Naive thymus-derived CD8-positive, alpha-beta T cell (primary cell): Measurements from ENCODE around the gene NSRP1. TPM values are rescaled to one million over a fixed set of nuclear protein-coding genes. Genes with fewer than 3 reads are reported as not detected.

Experiments
- ATAC-seq, 2 donors: fragments of 150-1000 bp; cut with Tn5 transposase in 1 of 2; sonication (Bioruptor Pico), chemical (Tn5 transposase) in 1 of 2; 1 replicate in 1 of 2; 2 replicates in 1 of 2; pipeline ENCODE4 v1.10.0; 2021; ENCODE audit warnings: mild to moderate bottlenecking in 2 of 2, moderate library complexity in 2 of 2
- POLR2A ChIA-PET: fragments of 350-600 bp; sonication (Branson Sonifier 250); formaldehyde crosslinking; loops from one replicate; lab custom pipeline; 2021; ENCODE audit warnings: antibody characterized with exemption; lab: Charles Lee
- DNase-seq, 10 donors: peaks; one replicate each; pipeline versions ENCODE4 v3.0.0 to v3.0.0-alpha.2; 2020 to 2022
- H3K27ac Mint-ChIP-seq, 10 donors: one replicate each; pipeline ENCODE4 v1.8.0; 2020 to 2022; ENCODE audit warnings: mild to moderate bottlenecking in 10 of 10, mixed read lengths in 10 of 10, moderate library complexity in 4 of 10, inconsistent platforms in 1 of 10
- H3K27me3 Mint-ChIP-seq, 5 donors: one replicate each; pipeline ENCODE4 v1.8.0; 2021 to 2022; ENCODE audit warnings: mixed read lengths in 5 of 5
- H3K36me3 Mint-ChIP-seq, 3 donors: one replicate each; pipeline ENCODE4 v1.8.0; 2020 to 2022; ENCODE audit warnings: mixed read lengths in 3 of 3, mild to moderate bottlenecking in 2 of 3, inconsistent platforms in 1 of 3
- H3K4me1 Mint-ChIP-seq, 4 donors: one replicate each; pipeline ENCODE4 v1.8.0; 2021 to 2022; ENCODE audit warnings: mixed read lengths in 4 of 4
- H3K4me3 Mint-ChIP-seq, 10 donors: one replicate each; pipeline ENCODE4 v1.8.0; 2020 to 2022; ENCODE audit warnings: mild to moderate bottlenecking in 10 of 10, mixed read lengths in 10 of 10, moderate library complexity in 6 of 10, inconsistent platforms in 1 of 10
- H3K9me3 Mint-ChIP-seq, 9 donors: one replicate each; pipeline ENCODE4 v1.8.0; 2020 to 2022; ENCODE audit warnings: mixed read lengths in 9 of 9, mild to moderate bottlenecking in 3 of 9, inconsistent platforms in 1 of 9, moderate library complexity in 1 of 9
- polyA plus RNA-seq, 3 donors: library from polyadenylated mRNA; unstranded; fragments of 300-500 nt; fragmentation: Illumina TruSeq; gene quantifications; one replicate each; pipeline ENCODE4 v1.2.3, GENCODE V29; 2021
- total RNA-seq, 8 experiments: library from RNA in 2 of 8; stranded (reverse) in 2 of 8; gene quantifications; one replicate each; pipeline ENCODE4 v1.2.3 and lab custom pipeline; 2021 to 2026

Gene NSRP1
- total and polyA plus RNA-seq, 5 experiments from 2014 or later, result 15.1 to 40.6 (median 34.0) TPM

DNA sequence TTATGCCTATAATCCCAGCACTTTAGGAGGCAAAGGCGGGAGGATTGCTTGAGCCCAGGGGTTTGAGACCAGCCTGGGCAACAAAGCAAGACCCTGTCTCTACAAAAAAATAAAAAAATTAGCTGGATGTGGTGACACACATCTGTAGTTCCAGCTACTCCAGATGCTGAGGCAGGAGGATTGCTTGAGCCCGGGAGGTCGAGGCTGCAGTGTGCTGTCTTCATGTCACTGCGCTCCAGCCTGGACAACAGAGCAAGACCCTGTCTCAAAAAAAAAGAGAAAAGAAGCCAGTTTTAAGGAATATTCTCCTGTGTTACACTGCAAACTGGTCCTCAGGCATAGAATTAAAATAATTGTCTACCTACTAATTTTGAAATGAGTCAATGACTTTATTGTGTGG is 47.9 kb downstream of the NSRP1 start:
- Mint-ChIP-seq H3K36me3 (peaks cover 12 to 44% (median 29%) of the 10 kb centered on the region in 3 donors), H3K4me3 (no peak overlapping the region), H3K27me3 (no peaks in the 10 kb centered on the region), H3K9me3 (peaks cover 0 to 11% (median 5%) of the 10 kb centered on the region in 9 donors), H3K4me1 (peaks cover 9 to 33% (median 19%) of the 10 kb centered on the region in 4 donors), H3K27ac (peak overlapping the region in 1 of 10 donors; percentile 37)
- POLR2A ChIA-PET, result no interaction called here
- ATAC-seq (no peak), DNase-seq (no peak)

DNA sequence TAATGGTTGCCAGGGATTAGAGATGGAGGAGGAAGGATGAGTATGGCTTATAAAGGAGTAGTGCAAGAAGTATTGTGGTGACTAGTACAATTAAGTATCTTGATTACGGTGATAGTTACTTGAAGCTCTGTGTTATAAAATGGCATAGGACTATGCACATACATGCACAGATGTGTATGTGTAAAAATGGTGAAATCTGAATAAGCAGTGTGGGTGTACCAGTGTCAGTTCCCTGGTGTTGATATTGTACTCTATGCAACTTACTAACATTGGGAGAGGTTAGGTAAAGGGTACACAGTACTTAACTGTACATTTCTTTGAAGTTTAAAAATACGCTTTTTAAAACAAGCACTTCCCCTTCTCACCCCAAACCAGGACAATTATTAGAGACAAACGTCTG is 48.5 kb downstream of the NSRP1 start:
- Mint-ChIP-seq H3K9me3 (peaks cover 0 to 8% (median under 1%) of the 10 kb centered on the region in 9 donors), H3K36me3 (peaks cover 8 to 37% (median 23%) of the 10 kb centered on the region in 3 donors), H3K27ac (peak overlapping the region in 1 of 10 donors; percentile 37), H3K4me1 (peaks cover 8 to 28% (median 14%) of the 10 kb centered on the region in 4 donors), H3K27me3 (no peaks in the 10 kb centered on the region), H3K4me3 (no peak overlapping the region)
- POLR2A ChIA-PET, result no interaction called here
- DNase-seq, result no peak
- ATAC-seq, result no peak

DNA sequence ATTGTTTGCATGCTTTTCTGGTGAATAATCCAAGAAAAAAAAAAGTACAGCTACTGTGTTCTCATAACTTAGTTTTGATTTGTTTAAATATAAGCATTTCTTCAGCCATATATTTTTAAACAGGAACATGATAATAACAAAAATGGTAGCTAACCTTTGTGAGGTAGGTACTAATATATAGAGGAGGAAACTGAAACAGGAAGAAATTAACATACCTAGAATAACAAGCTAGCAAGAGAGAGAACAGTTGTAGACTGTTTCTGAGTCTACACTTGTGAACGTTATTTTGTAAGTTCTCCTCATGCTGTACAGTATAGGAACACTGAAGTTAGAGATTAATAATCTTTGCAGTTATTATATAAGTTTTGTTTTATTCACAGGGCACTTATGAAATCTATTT is 49.3 kb downstream of the NSRP1 start:
- Mint-ChIP-seq H3K36me3 (peaks cover 0 to 31% (median 16%) of the 10 kb centered on the region in 3 donors), H3K27me3 (no peaks in the 10 kb centered on the region), H3K9me3 (peaks cover 0 to 1% (median 0%) of the 10 kb centered on the region in 9 donors), H3K27ac (peak overlapping the region in 1 of 10 donors; percentile 14), H3K4me1 (peaks cover 7 to 29% (median 15%) of the 10 kb centered on the region in 4 donors), H3K4me3 (no peak overlapping the region)
- ATAC-seq (no peak), DNase-seq (no peak)
- POLR2A ChIA-PET, result no interaction called here

DNA sequence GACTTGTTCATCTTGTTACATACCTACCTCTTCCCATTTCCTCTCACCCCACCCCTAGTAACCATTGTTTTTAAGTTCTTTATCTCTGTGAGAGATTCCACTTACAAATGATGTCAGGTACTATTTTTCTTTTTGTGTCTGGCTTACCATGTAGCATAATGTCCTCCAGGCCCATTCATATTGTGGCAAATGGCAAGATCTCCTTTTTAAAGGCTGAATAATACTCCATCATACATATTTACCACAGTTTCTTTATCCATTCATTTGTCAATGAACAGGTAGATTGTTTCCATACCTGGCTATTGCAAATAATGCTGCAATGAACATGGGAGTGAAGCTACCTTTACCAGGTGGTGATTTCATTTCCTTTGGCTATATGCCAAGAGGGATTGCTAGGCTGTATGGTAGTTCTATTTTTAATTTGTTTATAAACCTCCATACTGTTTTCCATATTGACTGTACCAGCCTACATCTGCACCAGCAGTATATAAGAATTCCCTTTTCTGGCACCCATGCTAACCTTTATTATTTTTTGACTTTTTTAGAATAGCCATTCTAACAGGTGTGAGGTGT is 53.9 kb downstream of the NSRP1 start:
- Mint-ChIP-seq H3K9me3 (no peaks in the 10 kb centered on the region), H3K36me3 (peaks cover 0 to 48% (median 11%) of the 10 kb centered on the region in 3 donors), H3K4me3 (no peak overlapping the region), H3K4me1 (peaks cover 6 to 25% (median 16%) of the 10 kb centered on the region in 4 donors), H3K27ac (peak overlapping the region in 2 of 10 donors; percentile 27 to 79), H3K27me3 (no peaks in the 10 kb centered on the region)
- DNase-seq (no peak), ATAC-seq (no peak)
- POLR2A ChIA-PET, result no interaction called here

DNA sequence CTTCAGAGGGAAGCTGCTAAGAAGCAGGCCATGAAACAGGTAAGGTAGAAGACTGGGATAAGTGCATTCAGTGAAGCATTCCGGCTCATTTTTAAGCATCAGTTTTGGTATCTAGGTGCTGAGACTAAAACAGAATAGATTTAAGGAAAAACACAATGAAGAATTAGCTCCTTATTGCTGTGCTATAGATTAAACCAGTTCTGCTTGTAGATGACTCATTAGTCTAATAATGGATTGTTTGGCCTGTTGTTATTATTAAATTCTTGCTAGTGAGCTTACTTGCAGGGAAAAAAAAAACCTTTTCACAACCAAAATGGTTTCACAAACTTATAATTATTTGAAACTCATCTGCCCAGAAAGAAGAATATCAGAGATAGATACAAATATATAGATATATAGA is 55.9 kb downstream of the NSRP1 start:
- no peak overlapping the region for H3K4me3 Mint-ChIP-seq
- H3K9me3 Mint-ChIP-seq, result no peaks in the 10 kb centered on the region
- no peaks in the 10 kb centered on the region for H3K27me3 Mint-ChIP-seq
- no peak for DNase-seq
- ATAC-seq, result no peak
- POLR2A ChIA-PET, result interaction anchor here (0.7 kb wide), 1 partner anchor 643 kb away, joined by 3 read pairs; no protein-coding TSS in a partner anchor
- H3K4me1 Mint-ChIP-seq, result peaks cover 5 to 13% (median 10%) of the 10 kb centered on the region in 4 donors
- peaks cover 0 to 56% (median 10%) of the 10 kb centered on the region in 3 donors for H3K36me3 Mint-ChIP-seq
- H3K27ac Mint-ChIP-seq, result peak overlapping the region in 1 of 10 donors; percentile 38

DNA sequence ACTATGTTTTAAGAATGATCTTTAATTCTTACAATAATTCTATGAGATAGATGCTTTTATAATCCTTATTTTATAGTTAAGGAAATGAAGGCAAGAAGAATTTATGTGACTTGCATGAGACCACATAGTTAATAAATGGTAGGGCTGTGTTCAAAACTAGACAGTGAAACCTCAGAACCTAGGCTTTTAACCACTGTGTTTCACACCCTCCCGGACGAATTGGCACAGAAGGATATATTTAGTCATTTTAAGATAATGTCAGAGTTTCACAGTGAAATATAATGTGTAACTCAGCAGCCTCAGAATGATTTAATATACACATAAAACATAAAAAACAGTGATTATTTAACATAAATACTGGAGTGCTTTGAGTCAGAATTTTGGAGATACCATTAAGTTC is 57.0 kb downstream of the NSRP1 start:
- H3K27ac Mint-ChIP-seq, result no peak overlapping the region
- DNase-seq (no peak), ATAC-seq (no peak)

DNA sequence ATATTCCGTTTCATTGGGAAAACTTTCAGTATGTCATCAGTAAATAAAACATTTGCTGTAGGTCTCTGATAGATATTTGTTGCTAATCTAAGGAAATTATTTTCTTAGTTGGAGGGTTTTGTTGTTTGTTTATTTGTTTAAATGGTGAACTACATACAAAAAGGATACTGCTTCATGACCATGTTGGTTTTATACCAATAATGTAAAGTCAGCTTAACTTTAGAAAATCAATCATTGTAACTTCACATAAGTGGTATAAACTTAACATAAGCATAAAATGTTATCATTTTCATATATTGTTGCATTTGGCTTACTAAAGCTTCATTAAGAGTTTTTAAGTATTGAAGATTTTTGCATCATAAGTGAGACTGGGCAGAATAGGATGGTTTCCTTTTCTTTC is 57.9 kb downstream of the NSRP1 start:
- Mint-ChIP-seq H3K4me1 (peaks cover 5 to 12% (median 9%) of the 10 kb centered on the region in 4 donors), H3K27ac (no peak overlapping the region), H3K4me3 (no peak overlapping the region), H3K36me3 (peaks cover 0 to 71% (median 18%) of the 10 kb centered on the region in 3 donors), H3K9me3 (no peaks in the 10 kb centered on the region), H3K27me3 (no peaks in the 10 kb centered on the region)
- ATAC-seq (no peak), DNase-seq (no peak)
- POLR2A ChIA-PET, result no interaction called here

More for the DNA sequence above, 57.0 kb downstream of the NSRP1 start:
- Mint-ChIP-seq H3K27me3 (no peaks in the 10 kb centered on the region), H3K4me3 (no peak overlapping the region), H3K36me3 (peaks cover 0 to 66% (median 13%) of the 10 kb centered on the region in 3 donors), H3K9me3 (no peaks in the 10 kb centered on the region), H3K4me1 (peaks cover 5 to 13% (median 10%) of the 10 kb centered on the region in 4 donors)
- POLR2A ChIA-PET, result no interaction called here

DNA sequence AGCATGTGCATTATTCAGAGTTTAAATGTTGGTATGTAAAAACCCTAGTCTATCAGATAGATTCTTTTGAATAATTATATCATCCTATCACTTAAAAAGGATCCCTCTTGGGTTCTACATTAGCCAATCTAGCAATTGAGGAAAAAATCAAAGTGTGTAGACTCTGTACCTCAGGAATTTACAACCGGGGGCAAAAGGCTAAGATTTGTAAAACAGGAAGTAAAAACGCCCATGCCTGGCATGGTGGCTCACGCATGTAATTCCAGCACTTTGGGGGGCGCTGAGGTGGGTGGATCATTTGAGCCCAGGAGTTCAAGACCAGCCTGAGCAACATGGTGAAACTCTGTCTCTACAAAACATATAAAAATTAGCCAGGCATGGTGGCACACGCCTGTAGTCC is 60.2 kb downstream of the NSRP1 start:
- Mint-ChIP-seq H3K27me3 (no peaks in the 10 kb centered on the region), H3K9me3 (no peaks in the 10 kb centered on the region), H3K4me3 (no peak overlapping the region), H3K27ac (peak overlapping the region in 2 of 10 donors; percentile 28 to 47), H3K4me1 (peaks cover 2 to 5% (median 3%) of the 10 kb centered on the region in 4 donors), H3K36me3 (peaks cover 6 to 87% (median 21%) of the 10 kb centered on the region in 3 donors)
- POLR2A ChIA-PET, result no interaction called here
- ATAC-seq (no peak), DNase-seq (no peak)

DNA sequence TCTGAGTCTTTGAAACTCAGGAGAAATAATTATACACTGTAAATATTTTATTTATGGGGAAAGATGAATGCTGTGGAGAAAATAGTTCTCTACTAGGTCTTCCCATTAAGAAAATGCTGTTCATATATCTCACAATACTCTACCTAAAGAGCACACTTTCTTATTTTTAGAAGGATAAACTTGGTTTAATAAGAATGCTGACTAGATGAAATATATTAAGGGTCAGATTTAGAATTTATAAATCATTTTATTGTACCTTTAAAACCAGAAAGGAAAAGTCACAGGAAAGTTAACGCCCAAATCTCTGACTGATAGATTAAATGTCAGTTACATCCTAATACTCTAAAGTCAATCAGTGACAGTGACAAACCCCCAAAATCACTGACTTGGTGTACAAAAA is 70.1 kb downstream of the NSRP1 start:
- H3K27me3 Mint-ChIP-seq, result no peaks in the 10 kb centered on the region
- POLR2A ChIA-PET, result no interaction called here
- H3K27ac Mint-ChIP-seq, result peak overlapping the region in 3 of 10 donors; percentile 3 to 54 (median 9)
- DNase-seq (no peak), ATAC-seq (no peak)
- no peaks in the 10 kb centered on the region for H3K4me1 Mint-ChIP-seq
- H3K36me3 Mint-ChIP-seq, result peaks cover 8 to 38% (median 19%) of the 10 kb centered on the region in 3 donors
- no peak overlapping the region for H3K4me3 Mint-ChIP-seq
- H3K9me3 Mint-ChIP-seq, result no peaks in the 10 kb centered on the region

DNA sequence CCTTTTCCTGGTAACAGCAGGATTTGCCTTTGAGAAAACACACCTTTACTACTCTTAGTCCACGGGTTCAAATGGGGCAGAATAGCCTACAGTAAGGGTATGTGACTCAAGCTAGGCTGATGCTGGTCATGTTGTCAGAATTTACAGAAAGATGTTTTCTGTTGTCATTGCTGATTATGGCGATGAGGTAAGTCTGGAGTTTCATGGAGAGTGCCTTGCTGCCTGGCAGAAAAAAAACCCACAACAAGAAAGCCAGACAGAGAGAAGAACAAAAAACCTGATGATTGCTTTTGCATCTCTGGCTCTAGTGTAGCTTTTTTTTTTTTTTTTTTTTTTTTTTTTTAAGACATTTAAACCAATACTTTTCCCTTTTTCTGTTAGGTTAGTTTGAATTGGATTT is 71.0 kb downstream of the NSRP1 start:
- POLR2A ChIA-PET, result no interaction called here
- Mint-ChIP-seq H3K27ac (peak overlapping the region in 1 of 10 donors; percentile 56), H3K4me1 (no peaks in the 10 kb centered on the region), H3K36me3 (peaks cover 8 to 32% (median 19%) of the 10 kb centered on the region in 3 donors), H3K4me3 (no peak overlapping the region), H3K27me3 (no peaks in the 10 kb centered on the region), H3K9me3 (no peaks in the 10 kb centered on the region)
- DNase-seq (no peak), ATAC-seq (no peak)

DNA sequence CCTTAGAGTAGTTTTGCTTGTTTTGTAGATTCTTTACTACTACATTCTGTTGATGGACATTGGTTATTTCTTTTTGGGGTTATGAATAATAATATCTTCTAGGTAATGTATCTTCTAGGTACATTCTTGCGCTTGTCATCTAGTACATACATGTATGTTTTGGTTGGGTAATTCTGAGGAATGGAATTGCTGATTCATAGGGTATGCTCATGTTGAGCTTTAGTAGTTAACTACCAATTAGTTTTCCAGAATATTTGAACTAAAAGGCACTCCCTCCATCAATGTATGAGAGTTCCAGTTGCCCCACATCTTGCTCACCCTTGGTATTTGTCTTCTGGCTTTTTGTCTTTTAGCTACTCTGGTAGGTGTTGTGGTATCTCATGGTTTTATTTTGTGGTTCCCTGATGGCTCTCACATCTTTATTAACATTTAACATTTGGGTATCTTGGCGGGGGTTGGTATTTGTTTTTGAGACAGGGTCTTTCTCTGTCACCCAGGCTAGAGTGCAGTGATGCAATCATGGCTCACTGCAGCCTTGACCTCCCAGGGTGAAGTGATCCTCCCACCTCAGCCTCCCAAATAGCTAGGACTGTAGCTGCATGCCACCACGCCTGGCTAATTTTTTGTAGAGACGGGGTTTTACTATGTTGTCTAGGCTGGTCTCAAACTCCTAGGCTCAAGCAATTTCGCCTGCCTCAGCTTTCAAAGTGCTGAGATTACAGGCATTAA is 71.8 kb downstream of the NSRP1 start:
- Mint-ChIP-seq H3K27ac (peak overlapping the region in 2 of 10 donors; percentile 3 to 38), H3K4me3 (no peak overlapping the region)

DNA sequence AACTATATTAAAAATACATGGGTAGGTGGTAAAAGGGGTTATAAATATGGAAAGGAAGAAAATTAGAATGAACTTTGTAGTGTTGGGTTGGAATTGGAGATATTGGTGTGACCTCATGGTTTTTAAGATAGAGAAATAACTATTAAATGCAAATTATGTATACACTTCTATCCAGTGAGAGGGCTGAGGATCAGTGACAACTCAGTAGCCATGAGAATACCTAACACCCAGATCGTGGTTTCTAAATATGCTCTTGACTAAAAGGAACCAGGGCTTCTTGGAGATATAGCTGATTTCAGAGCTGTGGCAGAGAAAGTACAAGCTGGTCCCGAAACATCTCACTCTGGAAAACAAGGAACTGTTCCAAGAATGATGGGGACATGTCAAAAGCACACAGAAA is 74.5 kb downstream of the NSRP1 start:
- Mint-ChIP-seq H3K4me3 (no peak overlapping the region), H3K27ac (no peak overlapping the region), H3K36me3 (peaks cover 0 to 2% (median 0%) of the 10 kb centered on the region in 3 donors), H3K27me3 (no peaks in the 10 kb centered on the region), H3K9me3 (no peaks in the 10 kb centered on the region), H3K4me1 (peaks cover 0 to 3% (median 0%) of the 10 kb centered on the region in 4 donors)
- no peak for DNase-seq
- ATAC-seq, result no peak
- POLR2A ChIA-PET, result no interaction called here

More for the DNA sequence above, 71.8 kb downstream of the NSRP1 start:
- no peaks in the 10 kb centered on the region for H3K9me3 Mint-ChIP-seq
- no peak for DNase-seq
- H3K36me3 Mint-ChIP-seq, result peaks cover 8 to 26% (median 13%) of the 10 kb centered on the region in 3 donors
- POLR2A ChIA-PET, result no interaction called here
- peaks cover 0 to 3% (median 0%) of the 10 kb centered on the region in 4 donors for H3K4me1 Mint-ChIP-seq
- ATAC-seq, result no peak
- H3K27me3 Mint-ChIP-seq, result no peaks in the 10 kb centered on the region

DNA sequence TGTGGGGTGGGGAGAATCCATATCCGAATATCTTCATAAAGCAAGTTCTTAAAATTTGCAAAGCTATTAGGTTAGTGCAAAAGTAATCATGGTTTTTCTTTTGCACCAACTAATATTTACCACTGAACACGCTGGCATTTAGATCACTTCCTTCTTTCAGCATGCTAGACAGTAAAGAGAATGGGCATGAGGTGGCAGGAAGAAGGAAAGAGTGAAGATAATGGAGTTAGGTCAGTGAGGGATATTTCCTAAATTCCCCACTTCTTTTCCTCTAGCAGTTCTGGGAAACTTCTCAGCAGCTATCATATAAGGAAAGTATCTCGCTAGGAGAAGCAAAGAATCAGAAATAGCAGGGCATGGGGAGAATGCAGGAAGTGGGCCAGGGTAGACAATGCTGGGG is 79.9 kb downstream of the NSRP1 start:
- Mint-ChIP-seq H3K27me3 (peaks cover 0 to 14% (median 4%) of the 10 kb centered on the region in 5 donors), H3K4me1 (peaks cover 0 to 3% (median 0%) of the 10 kb centered on the region in 4 donors), H3K27ac (no peak overlapping the region), H3K4me3 (no peak overlapping the region), H3K9me3 (no peaks in the 10 kb centered on the region), H3K36me3 (no peaks in the 10 kb centered on the region)
- POLR2A ChIA-PET, result interaction anchor here (0.7 kb wide), 1 partner anchor 266 kb away, joined by 3 read pairs; no protein-coding TSS in a partner anchor
- no peak for ATAC-seq
- DNase-seq, result no peak
